ENCODE results near the gene MARCHF10. TPM values are rescaled to one million over a fixed set of nuclear protein-coding genes. Genes with fewer than 3 reads are reported as not detected.

MARCHF10 gene
- total and polyA plus RNA-seq, 4 donors = not detected

DNA sequence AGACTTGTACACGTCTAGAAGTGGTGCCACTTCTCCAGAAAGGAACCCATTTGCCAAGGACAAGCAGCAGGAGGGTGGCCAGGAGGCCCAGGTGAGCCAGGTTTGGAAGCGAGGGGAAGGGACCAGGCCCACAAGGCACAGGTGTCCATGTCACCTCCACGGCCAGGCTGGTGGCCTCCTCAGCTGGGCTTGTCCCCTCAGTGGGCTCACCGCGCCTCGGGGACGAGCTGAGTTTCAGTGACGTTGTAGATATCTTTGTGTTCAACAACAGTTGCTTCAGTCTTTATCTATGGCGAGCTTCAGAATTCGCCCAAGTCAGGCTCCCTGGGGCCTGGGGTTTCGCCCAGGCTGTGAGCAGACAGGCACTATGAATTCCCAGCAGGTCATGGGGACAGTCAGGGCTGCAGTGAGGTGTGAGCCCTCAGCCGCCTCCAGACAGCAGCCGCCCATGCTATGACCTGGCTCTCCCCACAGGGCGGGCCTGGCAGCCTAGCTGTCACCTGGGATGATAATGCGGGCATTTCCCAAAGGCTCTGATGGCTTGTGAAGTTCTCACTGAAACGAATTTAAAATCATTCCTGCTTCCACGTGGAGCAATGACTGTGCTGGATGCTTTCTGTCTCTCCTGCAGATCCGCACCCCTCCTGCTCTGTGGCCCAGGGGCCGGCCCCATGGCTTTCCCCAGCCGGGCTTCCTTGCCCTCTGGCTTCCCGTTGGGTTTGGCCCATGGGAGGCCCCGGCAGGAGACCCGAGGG lies 91.1 kb downstream of the MARCHF10 start:
- intact Hi-C loops (cut with DNase I) = no loop called here
- Histone ChIP-seq H3K27ac (ENCODE audit: low read depth in 1 of 2, low read length in 2 of 2) (no peak overlapping the region), H3K4me3 (ENCODE audit: low read length in 2 of 2) (no peak overlapping the region), H3K27me3 (ENCODE audit: control insufficient read depth in 1 of 2, insufficient read depth in 2 of 2, low read length in 1 of 2) (no peaks in the 10 kb centered on the region), H3K9me3 (ENCODE audit: control insufficient read depth, low read length) (no peaks in the 10 kb centered on the region), H3K4me1 (ENCODE audit: control insufficient read depth in 1 of 2, insufficient read depth in 2 of 2, low read length in 2 of 2) (peaks cover 0 to 3% of the 10 kb centered on the region in 2 donors), H3K36me3 (ENCODE audit: control insufficient read depth in 1 of 2, insufficient read depth in 2 of 2, low read length in 1 of 2) (no peaks in the 10 kb centered on the region)
- 94% methylated on average over 23 of the region's 23 CpGs for WGBS, 2 donors
- DNase-seq = no peak
- no peak for ATAC-seq (ENCODE audit: low FRiP score)

DNA sequence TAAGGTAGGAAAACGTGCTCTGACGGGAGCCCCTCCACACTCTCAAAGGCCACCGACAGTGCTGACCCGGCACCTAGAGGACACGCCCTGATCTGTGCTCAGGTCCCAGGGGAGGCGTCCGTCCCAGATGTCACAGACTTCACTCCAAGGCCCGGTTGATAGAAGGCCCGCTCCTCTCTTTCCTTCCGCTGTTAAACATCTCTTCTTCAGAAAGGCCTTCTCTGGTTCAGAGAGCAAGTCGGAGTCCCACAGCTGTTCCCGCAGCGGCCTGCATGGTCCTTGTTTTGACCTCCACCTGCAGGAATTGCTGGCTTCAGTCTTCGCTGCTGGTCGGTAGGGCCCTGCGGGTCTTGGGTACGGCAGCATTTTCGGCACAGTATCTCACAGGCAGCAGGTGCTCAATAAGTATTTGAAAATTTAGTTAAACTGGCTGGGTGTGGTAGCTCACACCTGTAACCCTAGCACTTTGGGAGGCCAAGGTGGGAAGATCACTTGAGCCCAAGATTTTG lies 92.2 kb downstream of the MARCHF10 start:
- H3K36me3 ChIP-seq (ENCODE audit: control insufficient read depth in 1 of 2, insufficient read depth in 2 of 2, low read length in 1 of 2) = no peaks in the 10 kb centered on the region
- ATAC-seq (ENCODE audit: low FRiP score) = no peak
- 96 to 97% methylated on average over 18 of the region's 18 CpGs for WGBS, 2 donors
- H3K27me3 ChIP-seq (ENCODE audit: control insufficient read depth in 1 of 2, insufficient read depth in 2 of 2, low read length in 1 of 2) = no peaks in the 10 kb centered on the region
- intact Hi-C loops (cut with DNase I) = no loop called here
- no peak overlapping the region for H3K4me3 ChIP-seq (ENCODE audit: low read length in 2 of 2)
- no peaks in the 10 kb centered on the region for H3K9me3 ChIP-seq (ENCODE audit: control insufficient read depth, low read length)
- no peak overlapping the region for H3K27ac ChIP-seq (ENCODE audit: low read depth in 1 of 2, low read length in 2 of 2)
- H3K4me1 ChIP-seq (ENCODE audit: control insufficient read depth in 1 of 2, insufficient read depth in 2 of 2, low read length in 2 of 2) = peaks cover 0 to 3% of the 10 kb centered on the region in 2 donors
- no peak for DNase-seq

DNA sequence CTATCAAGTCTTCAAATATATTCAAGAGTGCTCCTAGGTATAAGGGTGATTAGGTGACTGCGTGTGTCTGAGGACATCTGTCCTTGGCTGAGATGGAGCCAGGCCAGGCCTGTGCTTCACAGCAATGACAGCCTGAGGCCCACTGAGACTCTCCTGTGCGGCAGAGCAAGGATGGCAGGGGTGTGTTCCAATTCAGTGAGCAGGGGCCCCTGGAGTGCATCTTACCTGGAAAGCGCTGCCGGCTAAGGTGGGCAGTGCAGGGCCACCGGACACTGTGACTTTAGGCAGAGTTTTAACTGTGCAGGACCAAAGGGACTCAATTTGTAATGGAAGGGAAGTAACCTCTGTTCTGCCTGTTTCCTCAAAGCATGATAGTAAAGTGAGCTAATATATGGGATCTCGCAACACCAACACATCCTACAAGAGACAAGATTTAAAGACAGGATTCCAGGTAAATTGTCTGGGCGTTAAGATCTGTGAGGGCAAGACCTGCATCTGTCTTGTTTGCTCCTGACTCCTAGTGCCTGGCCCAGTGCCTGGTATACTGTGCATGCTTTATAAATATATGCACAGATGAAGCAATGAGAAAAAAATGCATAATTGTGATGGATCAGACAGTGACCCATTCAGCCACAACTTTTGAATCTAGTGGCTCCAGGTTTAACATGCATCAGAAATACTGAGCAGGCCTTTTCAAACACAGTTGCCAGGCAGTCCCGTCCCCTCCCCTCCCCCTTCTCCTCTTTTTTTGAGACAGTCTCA lies 93.9 kb downstream of the MARCHF10 start:
- H3K27ac ChIP-seq (ENCODE audit: low read depth in 1 of 2, low read length in 2 of 2) = no peak overlapping the region
- H3K27me3 ChIP-seq (ENCODE audit: control insufficient read depth in 1 of 2, insufficient read depth in 2 of 2, low read length in 1 of 2) = no peaks in the 10 kb centered on the region
- ATAC-seq (ENCODE audit: low FRiP score) = no peak
- no peaks in the 10 kb centered on the region for H3K9me3 ChIP-seq (ENCODE audit: control insufficient read depth, low read length)
- no peak overlapping the region for H3K4me3 ChIP-seq (ENCODE audit: low read length in 2 of 2)
- 94 to 95% methylated on average over 8 of the region's 8 CpGs for WGBS, 2 donors
- DNase-seq = no peak
- H3K4me1 ChIP-seq (ENCODE audit: control insufficient read depth in 1 of 2, insufficient read depth in 2 of 2, low read length in 2 of 2) = peaks cover 0 to 3% of the 10 kb centered on the region in 2 donors
- intact Hi-C loops (cut with DNase I) = no loop called here
- H3K36me3 ChIP-seq (ENCODE audit: control insufficient read depth in 1 of 2, insufficient read depth in 2 of 2, low read length in 1 of 2) = no peaks in the 10 kb centered on the region

DNA sequence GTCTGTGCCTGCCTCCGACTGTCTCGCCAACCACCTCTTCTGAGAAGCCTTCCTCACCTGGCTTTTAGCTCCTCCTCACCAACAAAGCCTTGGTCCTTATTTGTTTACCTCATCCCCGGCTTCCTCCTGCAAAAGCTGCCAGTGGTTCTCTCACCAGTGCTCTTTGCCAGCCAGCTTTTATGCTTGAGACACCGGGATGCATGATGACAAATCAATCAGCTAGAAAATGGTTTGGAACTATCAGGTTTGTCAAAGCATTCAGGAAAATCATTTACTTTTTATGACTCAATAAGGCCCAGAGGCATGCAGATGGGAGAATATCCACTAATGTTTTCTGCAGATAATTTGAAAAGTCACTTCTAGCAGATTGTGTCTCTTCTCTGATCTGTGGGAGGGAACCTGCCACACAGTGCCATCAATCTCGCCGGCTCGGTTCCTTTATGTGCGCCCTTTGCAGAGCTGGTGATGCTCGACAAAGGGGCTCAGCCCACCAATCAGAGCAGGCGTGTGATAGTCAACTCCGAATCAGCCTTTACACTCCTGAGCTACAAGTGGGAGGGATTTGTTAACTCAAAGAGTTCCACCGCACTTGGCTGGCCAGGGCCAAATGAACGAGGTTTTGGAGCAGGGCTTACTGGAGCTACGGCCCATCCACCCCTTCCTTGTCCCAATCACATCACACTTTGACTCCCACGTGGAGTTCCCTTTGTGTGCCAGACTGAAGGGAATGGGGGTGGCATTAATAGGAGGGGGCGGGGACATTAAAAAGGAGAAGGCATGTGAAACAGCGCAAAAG lies 94.8 kb downstream of the MARCHF10 start:
- DNase-seq (no peak), ATAC-seq (ENCODE audit: low FRiP score) (no peak)
- intact Hi-C loops (cut with DNase I) = no loop called here
- no peaks in the 10 kb centered on the region for H3K36me3 ChIP-seq (ENCODE audit: control insufficient read depth in 1 of 2, insufficient read depth in 2 of 2, low read length in 1 of 2)
- no peaks in the 10 kb centered on the region for H3K4me1 ChIP-seq (ENCODE audit: control insufficient read depth in 1 of 2, insufficient read depth in 2 of 2, low read length in 2 of 2)
- 86 to 88% methylated on average over 17 of the region's 17 CpGs for WGBS, 2 donors
- no peak overlapping the region for H3K27ac ChIP-seq (ENCODE audit: low read depth in 1 of 2, low read length in 2 of 2)
- no peaks in the 10 kb centered on the region for H3K9me3 ChIP-seq (ENCODE audit: control insufficient read depth, low read length)
- H3K4me3 ChIP-seq (ENCODE audit: low read length in 2 of 2) = no peak overlapping the region
- H3K27me3 ChIP-seq (ENCODE audit: control insufficient read depth in 1 of 2, insufficient read depth in 2 of 2, low read length in 1 of 2) = no peaks in the 10 kb centered on the region

DNA sequence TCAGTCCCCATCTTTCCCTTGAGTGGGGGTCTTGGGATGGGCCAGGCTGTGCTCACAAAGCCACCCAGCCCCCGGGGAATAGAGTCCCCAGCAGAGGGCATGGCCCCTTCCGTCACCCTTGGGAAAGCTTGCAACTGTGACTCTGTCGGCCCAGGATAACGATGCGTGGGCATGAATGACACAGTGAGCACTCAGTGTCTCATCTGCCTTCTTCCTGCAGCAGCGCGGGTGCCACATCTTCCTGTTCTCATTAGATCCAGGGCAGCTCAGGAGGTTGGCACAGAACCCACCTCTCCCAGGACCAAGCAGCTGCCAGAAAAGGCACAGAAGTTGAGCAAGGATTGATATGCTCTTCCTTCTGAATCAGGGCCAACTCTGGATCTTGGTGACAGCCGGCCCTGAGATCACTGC lies 95.9 kb downstream of the MARCHF10 start:
- intact Hi-C loops (cut with DNase I) = no loop called here
- Histone ChIP-seq H3K9me3 (ENCODE audit: control insufficient read depth, low read length) (no peaks in the 10 kb centered on the region), H3K36me3 (ENCODE audit: control insufficient read depth in 1 of 2, insufficient read depth in 2 of 2, low read length in 1 of 2) (no peaks in the 10 kb centered on the region), H3K4me3 (ENCODE audit: low read length in 2 of 2) (no peak overlapping the region), H3K27ac (ENCODE audit: low read depth in 1 of 2, low read length in 2 of 2) (no peak overlapping the region), H3K4me1 (ENCODE audit: control insufficient read depth in 1 of 2, insufficient read depth in 2 of 2, low read length in 2 of 2) (no peaks in the 10 kb centered on the region), H3K27me3 (ENCODE audit: control insufficient read depth in 1 of 2, insufficient read depth in 2 of 2, low read length in 1 of 2) (no peaks in the 10 kb centered on the region)
- WGBS, 2 donors = 75 to 76% methylated on average over 8 of the region's 8 CpGs
- DNase-seq (no peak), ATAC-seq (ENCODE audit: low FRiP score) (no peak)

DNA sequence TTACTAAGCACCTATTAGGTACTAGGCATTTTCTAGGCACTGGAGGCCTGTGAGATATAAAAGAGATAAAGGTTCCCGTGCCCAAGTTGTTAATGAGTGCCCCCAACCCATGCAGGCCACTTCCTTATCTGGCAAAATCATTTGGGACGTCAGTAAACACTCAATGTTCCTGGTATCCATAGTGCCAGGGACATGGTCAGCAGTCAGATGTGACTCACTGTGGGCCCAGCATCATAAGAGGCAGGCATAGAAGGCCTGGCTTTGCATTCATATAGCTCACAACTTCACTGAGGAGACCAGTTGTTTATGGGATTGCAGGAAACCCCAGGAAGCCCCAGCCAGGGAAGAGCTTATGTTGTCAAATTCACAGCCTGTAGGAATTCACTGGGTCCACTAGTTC lies 99.5 kb downstream of the MARCHF10 start:
- no peaks in the 10 kb centered on the region for H3K27me3 ChIP-seq (ENCODE audit: control insufficient read depth in 1 of 2, insufficient read depth in 2 of 2, low read length in 1 of 2)
- intact Hi-C loops (cut with DNase I) = loop anchor here (10.0 kb wide), 3 partner anchors 366 to 906 kb away; no protein-coding TSS in a partner anchor
- 83 to 94% methylated on average over 2 of the region's 2 CpGs for WGBS, 2 donors
- no peaks in the 10 kb centered on the region for H3K9me3 ChIP-seq (ENCODE audit: control insufficient read depth, low read length)
- no peak overlapping the region for H3K4me3 ChIP-seq (ENCODE audit: low read length in 2 of 2)
- H3K27ac ChIP-seq (ENCODE audit: low read depth in 1 of 2, low read length in 2 of 2) = no peak overlapping the region
- ATAC-seq (ENCODE audit: low FRiP score) (no peak), DNase-seq (no peak)
- H3K36me3 ChIP-seq (ENCODE audit: control insufficient read depth in 1 of 2, insufficient read depth in 2 of 2, low read length in 1 of 2) = no peaks in the 10 kb centered on the region
- H3K4me1 ChIP-seq (ENCODE audit: control insufficient read depth in 1 of 2, insufficient read depth in 2 of 2, low read length in 2 of 2) = no peaks in the 10 kb centered on the region

DNA sequence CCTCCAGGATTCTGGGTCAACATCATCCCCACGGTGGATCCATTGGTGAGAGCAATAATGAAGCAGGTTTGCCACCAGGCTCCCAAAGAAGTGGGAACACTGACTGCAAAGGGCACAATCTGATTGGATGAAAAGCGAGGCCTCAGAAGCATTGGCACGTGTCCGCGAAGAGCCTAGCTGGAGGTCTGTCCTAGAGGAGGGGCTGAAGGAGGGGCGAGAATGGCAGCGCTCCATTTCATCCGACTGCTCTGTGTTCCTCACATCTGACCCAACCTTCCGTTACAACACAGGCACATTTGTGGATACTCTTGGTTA lies 100.7 kb downstream of the MARCHF10 start:
- DNase-seq = peak in 1 of 2 donors; percentile 23
- WGBS, 2 donors = 97% methylated on average over 9 of the region's 9 CpGs
- Histone ChIP-seq H3K9me3 (ENCODE audit: control insufficient read depth, low read length) (no peaks in the 10 kb centered on the region), H3K4me3 (ENCODE audit: low read length in 2 of 2) (no peak overlapping the region), H3K36me3 (ENCODE audit: control insufficient read depth in 1 of 2, insufficient read depth in 2 of 2, low read length in 1 of 2) (no peaks in the 10 kb centered on the region), H3K27me3 (ENCODE audit: control insufficient read depth in 1 of 2, insufficient read depth in 2 of 2, low read length in 1 of 2) (no peaks in the 10 kb centered on the region), H3K4me1 (ENCODE audit: control insufficient read depth in 1 of 2, insufficient read depth in 2 of 2, low read length in 2 of 2) (no peaks in the 10 kb centered on the region), H3K27ac (ENCODE audit: low read depth in 1 of 2, low read length in 2 of 2) (no peak overlapping the region)
- no peak for ATAC-seq (ENCODE audit: low FRiP score)
- intact Hi-C loops (cut with DNase I) = loop anchor here (10.0 kb wide), 3 partner anchors 367 to 907 kb away; no protein-coding TSS in a partner anchor

DNA sequence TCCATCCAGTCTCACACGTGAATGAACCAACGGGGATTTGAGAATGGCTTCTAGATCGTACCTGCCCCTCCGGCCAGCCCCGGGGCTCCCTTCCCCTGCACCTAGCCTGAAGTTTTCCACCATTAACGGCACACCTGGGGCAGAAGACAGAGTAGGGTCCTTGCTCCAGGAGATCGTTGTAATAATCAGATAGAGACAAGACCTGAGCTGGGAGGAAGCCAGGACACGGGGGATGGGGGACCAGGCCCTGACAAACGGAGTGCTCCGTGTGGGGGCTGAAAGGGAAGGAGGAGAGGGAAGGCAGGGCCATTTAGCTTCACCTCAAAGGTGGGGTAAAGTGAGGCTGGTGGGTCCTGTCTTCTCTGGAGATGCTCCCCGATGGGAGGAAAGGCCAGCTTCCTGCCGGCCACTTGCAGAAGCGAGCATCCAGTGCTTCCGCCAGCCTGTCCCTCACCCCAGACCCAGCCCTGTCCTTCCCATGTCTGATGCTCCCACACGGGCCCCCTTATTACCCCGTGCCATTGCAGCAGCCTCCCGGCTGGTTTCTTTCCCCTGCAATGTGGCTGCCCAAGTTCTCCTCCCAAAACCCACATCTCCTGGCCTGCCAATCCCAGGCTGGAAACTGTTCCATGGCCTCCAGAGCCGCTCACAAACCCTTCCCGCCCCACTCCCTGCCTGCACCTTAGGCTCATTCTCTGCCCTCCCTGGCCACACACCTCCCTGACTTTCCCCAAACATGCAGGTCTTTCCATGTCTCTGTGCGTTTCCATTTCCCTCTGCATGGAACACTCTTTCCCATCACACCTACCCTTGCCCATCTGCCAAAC lies 101.3 kb downstream of the MARCHF10 start:
- intact Hi-C loops (cut with DNase I) = loop anchor here (10.0 kb wide), 3 partner anchors 368 to 908 kb away; no protein-coding TSS in a partner anchor
- no peaks in the 10 kb centered on the region for H3K36me3 ChIP-seq (ENCODE audit: control insufficient read depth in 1 of 2, insufficient read depth in 2 of 2, low read length in 1 of 2)
- no peaks in the 10 kb centered on the region for H3K4me1 ChIP-seq (ENCODE audit: control insufficient read depth in 1 of 2, insufficient read depth in 2 of 2, low read length in 2 of 2)
- no peak overlapping the region for H3K4me3 ChIP-seq (ENCODE audit: low read length in 2 of 2)
- no peak overlapping the region for H3K27ac ChIP-seq (ENCODE audit: low read depth in 1 of 2, low read length in 2 of 2)
- ATAC-seq (ENCODE audit: low FRiP score) = no peak
- no peaks in the 10 kb centered on the region for H3K9me3 ChIP-seq (ENCODE audit: control insufficient read depth, low read length)
- 92% methylated on average over 19 to 20 of the region's 20 CpGs for WGBS, 2 donors
- DNase-seq = peak in 1 of 2 donors; percentile 59
- H3K27me3 ChIP-seq (ENCODE audit: control insufficient read depth in 1 of 2, insufficient read depth in 2 of 2, low read length in 1 of 2) = no peaks in the 10 kb centered on the region

Data from aorta (tissue), 5 donors.